ENCODE data around the gene DRC1.

DNA sequence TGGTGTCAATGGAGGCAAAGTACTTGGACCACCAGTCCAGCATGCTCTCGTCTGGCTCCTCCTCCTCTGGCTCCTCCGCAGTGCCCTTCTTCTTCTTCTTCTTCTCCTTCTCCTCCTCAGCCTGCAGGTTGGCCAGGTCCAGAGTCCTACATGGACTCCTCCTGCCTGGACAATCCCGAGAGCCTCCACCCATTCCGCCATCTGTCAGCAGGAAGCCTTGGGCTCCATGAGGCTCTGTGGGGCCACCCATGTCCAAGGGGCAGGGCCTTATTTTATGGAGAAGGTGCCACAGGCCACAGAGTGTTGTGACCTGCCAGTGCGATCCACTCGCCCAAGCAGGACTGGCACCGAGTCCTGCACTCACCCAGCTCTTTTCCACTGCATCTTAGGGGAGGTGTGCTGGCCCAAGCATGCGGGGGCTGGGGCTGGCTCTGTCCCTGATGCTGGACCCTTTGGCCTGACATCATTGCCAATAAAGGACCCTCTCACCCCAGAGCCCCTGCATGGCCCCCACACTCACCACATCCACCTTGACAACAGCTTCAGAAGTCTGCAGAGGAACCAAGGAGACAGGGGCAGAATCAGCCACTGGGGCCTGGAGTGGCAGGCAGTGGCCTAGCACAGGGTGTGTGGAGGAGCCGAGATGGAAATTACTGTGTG is 69.0 kb downstream of the DRC1 start:
- TF ChIP-seq EZH2 (optimal IDR thresholded peaks at IDR 0.05; ENCODE audit: low read depth, low read length), result no peak
- no peak for TF ChIP-seq CTCF (IDR thresholded peaks at IDR 0.05; ENCODE audit: low read length)
- no peak for TF ChIP-seq EZH2phosphoT487 (IDR thresholded peaks at IDR 0.05; ENCODE audit: low read length)
